Stimulated activated CD4-positive, alpha-beta T cell treated with anti-CD3 and anti-CD28 coated beads, TNF-alpha, amount 100 ng/mL, for 4 hours (primary cell): ENCODE results near the gene CSN3.

Experiments used
- DNase-seq, 3 experiments: peaks; one replicate each; pipeline ENCODE4 v3.0.0-alpha.2; 2020; ENCODE audit warnings: low read depth in 3 of 3

Gene CSN3

GRCh38 chr4:70297576-70297975, 55.2 kb downstream of the CSN3 start:
- no peak for DNase-seq

- no peak for DNase-seq
These were observed 55.7 kb downstream of the CSN3 start for GRCh38 chr4:70298051-70298450.

- DNase-seq, result no peak
These were observed 57.2 kb downstream of the CSN3 start for GRCh38 chr4:70299643-70300042.

- DNase-seq, result no peak
These were observed 57.8 kb downstream of the CSN3 start for GRCh38 chr4:70300215-70300614.
